ENCODE results near the gene TNIP1. TPM values are rescaled to one million over a fixed set of nuclear protein-coding genes. Genes with fewer than 3 reads are reported as not detected.
A peak's percentile ranks its signal among the peaks of the same experiment; 100 is the strongest.

Gene TNIP1
- total and polyA plus RNA-seq, 4 donors, result 81.5 to 308 (median 129) TPM

DNA sequence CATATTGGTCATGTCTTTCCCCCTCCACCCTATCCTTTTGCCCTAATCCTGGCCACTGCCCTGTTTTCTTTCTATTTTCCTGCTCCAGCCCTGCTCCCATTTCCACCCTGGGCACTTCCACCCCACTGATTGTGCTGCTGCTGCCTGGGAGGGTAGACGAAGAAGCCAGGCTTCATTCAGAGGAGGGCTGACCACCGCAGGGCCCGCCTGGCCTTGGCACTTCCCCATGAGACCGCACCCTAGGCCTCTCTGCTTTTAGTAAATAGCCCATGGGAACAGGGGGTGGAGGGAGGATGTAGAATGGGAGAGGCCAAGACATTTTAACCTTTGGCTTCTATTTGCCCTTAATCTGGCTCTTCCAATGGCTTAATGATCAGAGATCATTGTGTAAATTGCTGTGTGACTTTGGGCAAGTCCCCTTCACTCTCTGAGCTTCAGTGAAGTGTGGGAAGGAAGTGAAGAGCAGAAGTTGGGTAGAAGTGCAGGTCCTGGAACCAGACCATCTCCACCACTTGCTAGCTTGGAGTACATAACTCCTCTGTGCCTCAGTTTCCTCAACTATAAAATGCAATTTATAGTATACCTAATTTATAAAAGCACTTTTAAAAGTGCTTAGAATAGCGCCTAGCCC, 74.0 kb downstream of the TNIP1 start:
- Histone ChIP-seq H3K9ac (ENCODE audit: insufficient read depth in 1 of 2, low read length in 2 of 2) (peak overlapping the region in 1 of 2 donors; percentile 43), H3K27me3 (ENCODE audit: control insufficient read depth in 3 of 3, insufficient read depth in 3 of 3, low read length in 2 of 3) (no peaks in the 10 kb centered on the region), H3K27ac (ENCODE audit: low read depth in 1 of 2, low read length in 1 of 2) (peak overlapping the region; percentile 88 to 91), H3K4me1 (ENCODE audit: control insufficient read depth in 5 of 5, insufficient read depth in 5 of 5, low read length in 5 of 5) (peaks cover 8 to 57% (median 11%) of the 10 kb centered on the region in 5 donors), H3K36me3 (ENCODE audit: control insufficient read depth in 4 of 4, insufficient read depth in 4 of 4, low read length in 4 of 4) (no peaks in the 10 kb centered on the region), H3K9me3 (ENCODE audit: control insufficient read depth in 4 of 4, insufficient read depth in 3 of 4, low read length in 3 of 4) (no peaks in the 10 kb centered on the region), H3K4me3 (no peak overlapping the region)
- TF ChIP-seq, protein P1, sequence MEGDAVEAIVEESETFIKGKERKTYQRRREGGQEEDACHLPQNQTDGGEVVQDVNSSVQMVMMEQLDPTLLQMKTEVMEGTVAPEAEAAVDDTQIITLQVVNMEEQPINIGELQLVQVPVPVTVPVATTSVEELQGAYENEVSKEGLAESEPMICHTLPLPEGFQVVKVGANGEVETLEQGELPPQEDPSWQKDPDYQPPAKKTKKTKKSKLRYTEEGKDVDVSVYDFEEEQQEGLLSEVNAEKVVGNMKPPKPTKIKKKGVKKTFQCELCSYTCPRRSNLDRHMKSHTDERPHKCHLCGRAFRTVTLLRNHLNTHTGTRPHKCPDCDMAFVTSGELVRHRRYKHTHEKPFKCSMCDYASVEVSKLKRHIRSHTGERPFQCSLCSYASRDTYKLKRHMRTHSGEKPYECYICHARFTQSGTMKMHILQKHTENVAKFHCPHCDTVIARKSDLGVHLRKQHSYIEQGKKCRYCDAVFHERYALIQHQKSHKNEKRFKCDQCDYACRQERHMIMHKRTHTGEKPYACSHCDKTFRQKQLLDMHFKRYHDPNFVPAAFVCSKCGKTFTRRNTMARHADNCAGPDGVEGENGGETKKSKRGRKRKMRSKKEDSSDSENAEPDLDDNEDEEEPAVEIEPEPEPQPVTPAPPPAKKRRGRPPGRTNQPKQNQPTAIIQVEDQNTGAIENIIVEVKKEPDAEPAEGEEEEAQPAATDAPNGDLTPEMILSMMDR (IDR thresholded peaks at IDR 0.05; ENCODE audit: control extremely low read depth, extremely low read depth), result no peak
- ATAC-seq (ENCODE audit: insufficient read depth, low FRiP score) (peak; percentile 15), DNase-seq (peak in 2 of 3 donors; percentile 31 to 36)
- WGBS, 2 donors, result 56 to 71% methylated on average over 5 of the region's 5 CpGs

DNA sequence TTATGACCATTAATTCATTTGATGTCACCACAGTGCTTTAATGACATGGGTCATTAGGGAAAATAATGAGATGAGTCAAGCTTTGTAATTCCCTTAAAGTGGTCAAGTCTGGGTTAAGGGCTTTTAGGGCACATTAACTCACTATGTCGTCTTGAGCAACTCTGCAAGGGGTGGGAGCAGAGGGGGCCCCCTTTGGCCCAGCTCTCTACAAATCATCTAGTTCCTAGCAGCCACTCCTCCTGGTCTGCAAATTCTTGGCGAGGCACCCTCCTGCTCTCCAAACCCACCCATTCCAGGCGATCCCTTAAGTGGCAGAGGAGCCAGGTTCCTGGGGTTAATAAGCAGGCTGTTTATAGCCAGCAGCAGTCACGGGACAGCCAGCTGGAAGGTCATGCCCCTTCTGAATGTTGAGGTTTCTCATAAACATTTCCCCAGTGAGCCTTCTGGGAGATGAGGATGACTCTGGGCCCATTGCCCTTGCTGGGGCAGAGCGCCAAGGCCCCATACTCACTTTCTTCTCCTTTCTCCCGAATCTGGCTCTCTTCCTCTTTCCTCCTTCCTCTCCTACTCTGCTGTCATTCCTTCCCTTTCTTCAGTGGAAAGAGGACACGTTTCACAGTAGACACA, 74.8 kb downstream of the TNIP1 start:
- Histone ChIP-seq H3K36me3 (ENCODE audit: control insufficient read depth in 4 of 4, insufficient read depth in 4 of 4, low read length in 4 of 4) (no peaks in the 10 kb centered on the region), H3K4me3 (no peak overlapping the region), H3K4me1 (ENCODE audit: control insufficient read depth in 5 of 5, insufficient read depth in 5 of 5, low read length in 5 of 5) (peaks cover 8 to 57% (median 11%) of the 10 kb centered on the region in 5 donors), H3K27ac (ENCODE audit: low read depth in 1 of 2, low read length in 1 of 2) (peak overlapping the region; percentile 88 to 91), H3K9me3 (ENCODE audit: control insufficient read depth in 4 of 4, insufficient read depth in 3 of 4, low read length in 3 of 4) (no peaks in the 10 kb centered on the region), H3K27me3 (ENCODE audit: control insufficient read depth in 3 of 3, insufficient read depth in 3 of 3, low read length in 2 of 3) (no peaks in the 10 kb centered on the region), H3K9ac (ENCODE audit: insufficient read depth in 1 of 2, low read length in 2 of 2) (peak overlapping the region in 1 of 2 donors; percentile 43)
- TF ChIP-seq, protein P1 (IDR thresholded peaks at IDR 0.05; ENCODE audit: control extremely low read depth, extremely low read depth), result no peak
- 24 to 38% methylated on average over 7 of the region's 7 CpGs for WGBS, 2 donors
- DNase-seq (peak; percentile 93 to 98 (median 98)), ATAC-seq (ENCODE audit: insufficient read depth, low FRiP score) (peak; percentile 64)

DNA sequence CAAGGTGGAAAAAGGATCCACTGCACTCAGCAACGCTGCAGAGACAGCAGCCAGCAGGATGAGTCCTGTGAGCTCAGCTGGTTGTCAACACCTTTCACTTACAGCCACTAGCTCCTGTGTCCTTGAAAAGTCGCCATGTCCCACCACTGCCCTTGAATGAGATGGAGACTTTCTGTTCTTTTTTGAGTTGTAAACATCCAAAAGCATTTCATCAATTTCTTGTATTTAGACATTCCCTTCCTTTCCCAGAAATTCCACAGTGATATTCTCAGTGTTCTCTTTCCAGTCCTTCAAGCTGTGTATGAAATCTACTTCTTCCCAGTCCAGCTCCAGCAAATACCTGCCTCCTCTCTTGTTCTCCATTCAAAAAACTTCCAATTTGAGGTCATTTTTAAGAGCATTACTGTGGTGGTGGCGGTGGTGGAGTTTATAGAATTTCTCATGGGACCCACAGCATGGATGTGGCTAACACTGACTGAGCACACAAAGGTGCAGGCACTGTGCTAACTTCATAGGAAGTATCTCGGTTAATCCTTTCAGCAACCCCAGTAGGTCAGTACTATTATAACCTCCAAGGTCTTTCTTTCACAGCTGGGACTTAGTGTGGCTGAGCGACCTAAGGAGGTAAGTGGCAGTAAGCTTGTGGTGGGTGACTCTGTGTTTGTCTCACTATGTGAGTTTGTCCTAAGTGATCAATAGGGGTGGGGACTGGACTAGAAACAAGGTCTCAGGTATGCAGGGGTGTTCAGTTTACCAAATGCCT, 75.5 kb downstream of the TNIP1 start:
- peak in 2 of 3 donors; percentile 78 to 81 for DNase-seq
- Histone ChIP-seq H3K36me3 (ENCODE audit: control insufficient read depth in 4 of 4, insufficient read depth in 4 of 4, low read length in 4 of 4) (no peaks in the 10 kb centered on the region), H3K27me3 (ENCODE audit: control insufficient read depth in 3 of 3, insufficient read depth in 3 of 3, low read length in 2 of 3) (no peaks in the 10 kb centered on the region), H3K4me3 (no peak overlapping the region), H3K27ac (ENCODE audit: low read depth in 1 of 2, low read length in 1 of 2) (peak overlapping the region; percentile 88 to 91), H3K4me1 (ENCODE audit: control insufficient read depth in 5 of 5, insufficient read depth in 5 of 5, low read length in 5 of 5) (peaks cover 8 to 57% (median 11%) of the 10 kb centered on the region in 5 donors), H3K9ac (ENCODE audit: insufficient read depth in 1 of 2, low read length in 2 of 2) (peak overlapping the region in 1 of 2 donors; percentile 39), H3K9me3 (ENCODE audit: control insufficient read depth in 4 of 4, insufficient read depth in 3 of 4, low read length in 3 of 4) (no peaks in the 10 kb centered on the region)
- no peak for ATAC-seq (ENCODE audit: insufficient read depth, low FRiP score)
- 52 to 70% methylated on average over 5 of the region's 5 CpGs for WGBS, 2 donors
- TF ChIP-seq, protein P1 (IDR thresholded peaks at IDR 0.05; ENCODE audit: control extremely low read depth, extremely low read depth), result no peak
